T-cell (primary cell): ENCODE data around the gene SRGN. TPM values are rescaled to one million over a fixed set of nuclear protein-coding genes. Genes with fewer than 3 reads are reported as not detected.
"Not testable (repeated sequence)": the region's sequence is repeated elsewhere in the genome, so short reads cannot be mapped to it uniquely, and the experiment has no call there.

Experiments used
- ATAC-seq, 4 experiments: fragments of 200-7000 bp in 3 of 4; fragments of 150-1000 bp in 1 of 4; cut with Tn5 transposase; replicated peaks in 1 of 4; 1 replicate in 3 of 4; 2 replicates in 1 of 4; pipeline ENCODE4 v1.10.0; 2021; ENCODE audit warnings: moderate library complexity in 3 of 4, mild to moderate bottlenecking in 2 of 4, moderate number of reproducible peaks in 1 of 4
- CTCF ChIA-PET, 2 donors: fragments of 300-600 bp; sonication (Branson Sonifier 250); formaldehyde crosslinking; loops; one replicate each; lab custom pipeline; 2022; ENCODE audit warnings: antibody characterized with exemption in 2 of 2; lab: Charles Lee
- POLR2A ChIA-PET, 2 donors: fragments of 300-600 bp; sonication (Branson Sonifier 250); formaldehyde crosslinking; loops; one replicate each; lab custom pipeline; 2022; ENCODE audit warnings: antibody characterized with exemption in 2 of 2; lab: Charles Lee
- DNase-seq, 35 experiments: peaks; one replicate each; pipeline versions ENCODE4 v3.0.0 to v3.0.0-alpha.2; 2013 to 2023
- H3K27ac ChIP-seq: one replicate; pipeline ENCODE4 v1.5.1; 2013; ENCODE audit warnings: low read length
- H3K27me3 ChIP-seq, 2 experiments: replicated peaks in 1 of 2; 1 replicate in 1 of 2; 2 replicates in 1 of 2; pipeline versions ENCODE4 v1.6.1 to v1.7.0; 2013; ENCODE audit warnings: low read length in 1 of 2, mixed read lengths in 1 of 2; ENCODE audit not compliant: control insufficient read depth in 2 of 2, insufficient read depth in 2 of 2; ENCODE audit errors: extremely low read depth in 1 of 2
- H3K36me3 ChIP-seq, 2 donors: 1 replicate in 1 of 2; 2 replicates in 1 of 2; pipeline versions ENCODE4 v1.6.1 to v1.7.0; 2013; ENCODE audit warnings: low read length in 1 of 2; ENCODE audit not compliant: control insufficient read depth in 2 of 2, insufficient read depth in 1 of 2; ENCODE audit errors: extremely low read depth in 1 of 2
- H3K4me1 ChIP-seq, 2 experiments: 1 replicate in 1 of 2; 2 replicates in 1 of 2; pipeline versions ENCODE4 v1.6.1 to v1.7.0; 2013; ENCODE audit warnings: low read length in 2 of 2, mixed read lengths in 1 of 2; ENCODE audit not compliant: insufficient read depth in 2 of 2, control insufficient read depth in 1 of 2; ENCODE audit errors: extremely low read depth in 1 of 2
- H3K4me3 ChIP-seq, 2 donors: 1 replicate in 1 of 2; 2 replicates in 1 of 2; pipeline versions ENCODE4 v1.5.1 to v1.7.0; 2013; ENCODE audit warnings: mild to moderate bottlenecking in 2 of 2, low read length in 1 of 2, moderate library complexity in 1 of 2; ENCODE audit not compliant: control insufficient read depth in 1 of 2; ENCODE audit errors: extremely low read depth in 1 of 2
- H3K9me3 ChIP-seq: 2 replicates; pipeline ENCODE4 v1.7.0; 2013
- H3K27ac Mint-ChIP-seq, 2 donors: one replicate each; pipeline ENCODE4 v1.8.0; 2020 to 2021; ENCODE audit warnings: mild to moderate bottlenecking in 2 of 2, mixed read lengths in 2 of 2
- H3K27me3 Mint-ChIP-seq, 2 donors: one replicate each; pipeline ENCODE4 v1.8.0; 2021 to 2022; ENCODE audit warnings: mixed read lengths in 2 of 2
- H3K36me3 Mint-ChIP-seq: one replicate; pipeline ENCODE4 v1.8.0; 2021; ENCODE audit warnings: mixed read lengths
- H3K4me1 Mint-ChIP-seq, 3 donors: one replicate each; pipeline ENCODE4 v1.8.0; 2020 to 2022; ENCODE audit warnings: mixed read lengths in 3 of 3, mild to moderate bottlenecking in 1 of 3
- H3K4me3 Mint-ChIP-seq, 3 donors: one replicate each; pipeline ENCODE4 v1.8.0; 2020 to 2022; ENCODE audit warnings: mild to moderate bottlenecking in 3 of 3, mixed read lengths in 3 of 3, moderate library complexity in 3 of 3
- H3K9me3 Mint-ChIP-seq, 3 donors: one replicate each; pipeline ENCODE4 v1.8.0; 2020 to 2022; ENCODE audit warnings: mixed read lengths in 3 of 3
- WGBS: methylation state at CpG from one replicate; pipeline ENCODE4 v1.1.5; 2013; ENCODE audit warnings: missing lambda C conversion rate; ENCODE audit not compliant: insufficient coverage; 5-methylcytosine and 5-hydroxymethylcytosine counted together
- total RNA-seq, 35 experiments: library from RNA in 6 of 35; stranded (reverse) in 6 of 35; fragments of 120-200 nt in 1 of 35; gene quantifications; one replicate each; pipeline versions ENCODE4 v1.2.1 to v1.2.4 and lab custom pipeline; 2013 to 2026

Gene SRGN
- 100 to 1,000 TPM in 4 of 5 donors, 10 to 100 TPM in 1; 91.4 to 271 (median 137) TPM for total RNA-seq
- total RNA-seq (2013): 294 TPM
- total RNA-seq (lab: John Stamatoyannopoulos, UW): 86.7 to 1,790 (median 558) reads per million in 29 experiments

- H3K4me1 Mint-ChIP-seq: peaks cover 56 to 61% (median 60%) of the 10 kb centered on the region in 3 donors
- 0% methylated on average over 1 of the region's 10 CpGs for WGBS
- ATAC-seq (peak; percentile 69 to 80 (median 76)), DNase-seq (peak; percentile 21 to 93 (median 80))
- no peaks in the 10 kb centered on the region for H3K27me3 Mint-ChIP-seq
- ChIA-PET POLR2A (interaction anchor here (0.5 to 1.9 kb wide), 19 partner anchors 11 to 381 kb away, joined by 3 to 11 read pairs (median 3); partner anchors contain the start of genes DDX21 (in 1 of the 2) and SUPV3L1 (in 1 of the 2)), CTCF (interaction anchor here in 1 of 2 donors (0.6 to 1.7 kb wide), 15 partner anchors 9 to 1064 kb away, joined by 3 to 27 read pairs (median 3); no protein-coding TSS in a partner anchor)
- H3K9me3 Mint-ChIP-seq: no peaks in the 10 kb centered on the region
- Histone ChIP-seq H3K4me3 (peak within 1 kb of the TSS; percentile 59 to 86), H3K9me3 (no peaks in the 10 kb centered on the region), H3K36me3 (no peaks in the 10 kb centered on the region), H3K4me1 (peaks cover 39 to 47% of the 10 kb centered on the region in 2 experiments), H3K27me3 (no peaks in the 10 kb centered on the region), H3K27ac (peak within 1 kb of the TSS; percentile 98)
- peaks cover 13% of the 10 kb centered on the region for H3K36me3 Mint-ChIP-seq
- H3K27ac Mint-ChIP-seq: peak within 1 kb of the TSS; percentile 95 to 96
- H3K4me3 Mint-ChIP-seq: peak within 1 kb of the TSS; percentile 79 to 92 (median 86)
Observed at GRCh38 chr10:69087590-69088470, at the start of gene SRGN. Gene SRGN, plus strand, starts transcription at chr10:69088103. Its CDS starts 55 bp downstream, at chr10:69088158.

GRCh38 chr10:69040904-69041303 lies 47.0 kb upstream of the SRGN start:
- 60% methylated on average over 1 of the region's 5 CpGs for WGBS
- H3K27ac ChIP-seq, H3K36me3 Mint-ChIP-seq, CTCF ChIA-PET, DNase-seq, H3K9me3 Mint-ChIP-seq, H3K36me3 ChIP-seq, H3K27me3 Mint-ChIP-seq, H3K4me3 Mint-ChIP-seq, ATAC-seq, H3K27me3 ChIP-seq, H3K4me3 ChIP-seq, H3K9me3 ChIP-seq, H3K27ac Mint-ChIP-seq: not testable (repeated sequence)
- POLR2A ChIA-PET: interaction anchor here in 1 of 2 donors (0.6 kb wide), 1 partner anchor 42 kb away, joined by 3 read pairs; no protein-coding TSS in a partner anchor
- H3K4me1 ChIP-seq: peaks cover 8 to 28% of the 10 kb centered on the region in 2 experiments
- H3K4me1 Mint-ChIP-seq: peaks cover 22 to 25% (median 23%) of the 10 kb centered on the region in 3 donors

DNA sequence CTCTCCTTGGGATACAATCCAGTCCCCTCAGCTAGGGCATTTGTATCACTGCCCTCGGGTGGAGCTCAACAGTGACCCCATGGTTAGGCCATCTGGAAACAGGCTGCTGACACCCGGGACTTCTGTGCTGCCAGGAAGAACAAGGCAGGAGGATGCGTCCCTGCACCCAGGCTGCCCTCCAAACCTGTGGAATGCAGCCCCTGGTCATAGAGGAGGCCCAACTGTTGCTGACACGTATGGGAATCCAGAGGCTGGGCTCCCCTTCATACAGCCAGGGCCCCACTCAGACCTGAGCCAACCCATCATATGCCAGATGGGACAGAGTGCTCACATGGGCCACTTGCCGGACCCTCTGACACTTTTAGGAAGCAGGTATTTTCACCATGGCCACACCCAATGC lies 45.5 kb upstream of the SRGN start:
- H3K4me3 Mint-ChIP-seq: no peak overlapping the region
- DNase-seq (no peak), ATAC-seq (no peak)
- ChIA-PET POLR2A (interaction anchor here in 1 of 2 donors (0.7 kb wide), 1 partner anchor 24 kb away, joined by 3 read pairs; no protein-coding TSS in a partner anchor), CTCF (no interaction called here)
- H3K9me3 Mint-ChIP-seq: no peaks in the 10 kb centered on the region
- Histone ChIP-seq H3K4me3 (no peak overlapping the region), H3K4me1 (peaks cover 8 to 40% of the 10 kb centered on the region in 2 experiments), H3K27me3 (no peaks in the 10 kb centered on the region), H3K9me3 (no peaks in the 10 kb centered on the region), H3K27ac (no peak overlapping the region), H3K36me3 (no peaks in the 10 kb centered on the region)
- peaks cover 24 to 38% (median 26%) of the 10 kb centered on the region in 3 donors for H3K4me1 Mint-ChIP-seq
- WGBS: 92% methylated on average over 4 of the region's 5 CpGs
- no peaks in the 10 kb centered on the region for H3K27me3 Mint-ChIP-seq
- H3K36me3 Mint-ChIP-seq: no peaks in the 10 kb centered on the region
- no peak overlapping the region for H3K27ac Mint-ChIP-seq

GRCh38 chr10:69042838-69043237 lies 45.1 kb upstream of the SRGN start:
- peaks cover 8 to 41% of the 10 kb centered on the region in 2 experiments for H3K4me1 ChIP-seq
- no peak for DNase-seq
- no peaks in the 10 kb centered on the region for H3K9me3 ChIP-seq
- H3K27ac ChIP-seq: no peak overlapping the region
- H3K27me3 Mint-ChIP-seq: no peaks in the 10 kb centered on the region
- no peaks in the 10 kb centered on the region for H3K36me3 ChIP-seq
- POLR2A ChIA-PET: no interaction called here
- H3K27ac Mint-ChIP-seq: peak overlapping the region; percentile 15 to 48
- H3K27me3 ChIP-seq: no peaks in the 10 kb centered on the region
- no peaks in the 10 kb centered on the region for H3K9me3 Mint-ChIP-seq
- CTCF ChIA-PET: interaction anchor here in 1 of 2 donors (1.5 kb wide), 1 partner anchor 52 kb away, joined by 7 read pairs; no protein-coding TSS in a partner anchor
- WGBS: 91% methylated on average over 3 of the region's 6 CpGs
- no peak overlapping the region for H3K4me3 ChIP-seq
- peaks cover 24 to 39% (median 26%) of the 10 kb centered on the region in 3 donors for H3K4me1 Mint-ChIP-seq
- no peak overlapping the region for H3K4me3 Mint-ChIP-seq
- no peak for ATAC-seq
- no peaks in the 10 kb centered on the region for H3K36me3 Mint-ChIP-seq

GRCh38 chr10:69043931-69044531 lies 43.9 kb upstream of the SRGN start:
- Mint-ChIP-seq H3K4me1 (peaks cover 24 to 46% (median 34%) of the 10 kb centered on the region in 3 donors), H3K27me3 (no peaks in the 10 kb centered on the region)
- H3K4me1 ChIP-seq: peaks cover 8 to 46% of the 10 kb centered on the region in 2 experiments

More at GRCh38 chr10:69043931-69044531, 43.9 kb upstream of the SRGN start:
- H3K36me3 Mint-ChIP-seq: no peaks in the 10 kb centered on the region
- Histone ChIP-seq H3K9me3 (no peaks in the 10 kb centered on the region), H3K27me3 (no peaks in the 10 kb centered on the region), H3K36me3 (no peaks in the 10 kb centered on the region), H3K27ac (peak overlapping the region; percentile 93), H3K4me3 (no peak overlapping the region)
- DNase-seq (peak in 19 of 35 experiments; percentile 11 to 56 (median 32)), ATAC-seq (peak; percentile 30 to 58 (median 52))
- H3K4me3 Mint-ChIP-seq: peak overlapping the region; percentile 32 to 55 (median 42)
- ChIA-PET CTCF (interaction anchor here in 1 of 2 donors (1.3 to 1.5 kb wide), 3 partner anchors 31 to 50 kb away, joined by 3 to 7 read pairs (median 4); no protein-coding TSS in a partner anchor), POLR2A (interaction anchor here in 1 of 2 donors (2.4 kb wide), 1 partner anchor 44 kb away, joined by 10 read pairs; the partner anchor contains the start of gene SRGN)
- WGBS: 56% methylated on average over 4 of the region's 10 CpGs
- no peaks in the 10 kb centered on the region for H3K9me3 Mint-ChIP-seq
- peak overlapping the region; percentile 96 to 98 for H3K27ac Mint-ChIP-seq
